HUES6 (cell line): Measurements from ENCODE around the gene MYL4.
"Not testable (repeated sequence)": the region's sequence is repeated elsewhere in the genome, so short reads cannot be mapped to it uniquely, and the experiment has no call there.

ENCODE experiments used
- H3K27ac ChIP-seq: 2 replicates; pipeline ENCODE4 v1.7.0; 2013; ENCODE audit warnings: low read depth, mild to moderate bottlenecking, low read length, inconsistent platforms
- H3K27me3 ChIP-seq: 2 replicates; pipeline ENCODE4 v1.6.1; 2013; ENCODE audit warnings: low read length; ENCODE audit not compliant: control insufficient read depth, insufficient read depth
- H3K36me3 ChIP-seq: 2 replicates; pipeline ENCODE4 v1.6.1; 2013; ENCODE audit warnings: low read length; ENCODE audit not compliant: control insufficient read depth, insufficient read depth
- H3K4me1 ChIP-seq: 2 replicates; pipeline ENCODE4 v1.6.1; 2013; ENCODE audit warnings: low read length; ENCODE audit not compliant: control insufficient read depth, insufficient read depth
- H3K4me3 ChIP-seq: 2 replicates; pipeline ENCODE4 v1.5.1; 2013; ENCODE audit warnings: low read depth, low read length
- H3K9ac ChIP-seq: one replicate; pipeline ENCODE4 v1.6.1; 2013; ENCODE audit warnings: mild to moderate bottlenecking, low read length
- H3K9me3 ChIP-seq: 2 replicates; pipeline ENCODE4 v1.6.1; 2013; ENCODE audit warnings: low read depth, low read length; ENCODE audit not compliant: control insufficient read depth, insufficient read depth

The MYL4 gene

DNA sequence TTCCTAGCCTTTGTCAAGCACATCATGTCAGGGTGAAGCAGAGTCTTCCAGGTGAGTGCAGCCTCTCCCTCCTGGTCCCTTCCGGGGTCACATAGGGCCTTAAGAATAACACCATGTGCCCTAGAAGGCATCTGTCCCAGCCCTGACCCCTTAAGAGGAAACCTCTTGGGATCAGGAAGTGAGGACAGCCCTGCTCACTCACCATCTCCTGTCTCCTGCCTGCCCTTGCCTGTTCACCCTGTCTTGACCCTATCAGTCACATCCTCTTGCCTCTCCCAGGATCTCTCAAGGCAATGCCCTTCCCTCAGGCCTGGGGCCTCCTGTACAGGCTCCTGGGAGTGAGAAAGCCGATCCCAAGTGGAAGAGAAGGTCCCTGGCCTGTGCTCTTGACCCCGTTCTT lies 13.9 kb downstream of the MYL4 start:
- peaks cover 17% of the 10 kb centered on the region for H3K4me1 ChIP-seq
- H3K4me3 ChIP-seq = no peak overlapping the region
- no peaks in the 10 kb centered on the region for H3K27me3 ChIP-seq
- no peak overlapping the region for H3K9ac ChIP-seq
- H3K9me3 ChIP-seq = peaks cover 12% of the 10 kb centered on the region
- no peak overlapping the region for H3K27ac ChIP-seq
- no peaks in the 10 kb centered on the region for H3K36me3 ChIP-seq

DNA sequence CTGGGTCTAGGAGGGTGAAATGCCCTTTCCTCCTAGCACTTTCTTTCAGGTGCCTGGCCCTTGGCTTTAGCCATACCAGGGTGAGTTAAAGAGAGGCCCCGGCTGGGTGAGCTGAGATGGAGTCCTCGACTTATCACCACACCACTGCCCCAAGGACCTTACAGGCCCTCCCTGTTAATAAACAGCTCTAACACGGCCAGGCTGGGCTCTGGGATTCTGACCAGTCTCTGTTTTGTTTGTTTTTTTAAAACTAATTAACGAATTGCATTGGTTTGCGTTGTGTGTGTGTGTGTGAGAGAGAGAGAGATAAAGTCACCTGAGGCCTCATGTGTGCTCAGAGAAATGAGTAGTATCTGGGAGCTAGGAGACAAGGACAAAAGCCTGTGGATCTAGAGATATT lies 14.3 kb downstream of the MYL4 start:
- Histone ChIP-seq H3K27me3 (no peaks in the 10 kb centered on the region), H3K9ac (no peak overlapping the region), H3K4me1 (peaks cover 17% of the 10 kb centered on the region), H3K36me3 (no peaks in the 10 kb centered on the region), H3K9me3 (peaks cover 12% of the 10 kb centered on the region), H3K4me3 (no peak overlapping the region), H3K27ac (no peak overlapping the region)

DNA sequence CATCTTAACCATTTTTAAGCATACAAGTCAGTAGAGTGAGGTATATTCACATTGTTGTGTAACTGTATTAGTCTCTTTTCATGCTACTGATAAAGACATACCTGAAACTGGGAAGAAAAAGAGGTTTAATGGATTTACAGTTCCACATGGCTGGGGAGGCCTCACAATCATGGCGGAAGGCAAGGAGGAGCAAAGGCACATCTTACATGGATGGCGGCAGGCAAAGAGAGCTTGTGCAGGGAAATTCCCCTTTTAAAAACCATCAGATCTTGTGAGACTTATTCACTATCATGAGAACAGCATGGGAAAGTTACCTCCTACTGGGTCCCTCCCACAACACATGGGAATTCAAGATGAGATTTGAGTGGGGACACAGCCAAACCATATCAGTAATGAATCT lies 14.9 kb downstream of the MYL4 start:
- H3K36me3 ChIP-seq, H3K9ac ChIP-seq, H3K27ac ChIP-seq, H3K4me3 ChIP-seq, H3K27me3 ChIP-seq: not testable (repeated sequence)
- Histone ChIP-seq H3K9me3 (peaks cover 12% of the 10 kb centered on the region), H3K4me1 (peaks cover 14% of the 10 kb centered on the region)

DNA sequence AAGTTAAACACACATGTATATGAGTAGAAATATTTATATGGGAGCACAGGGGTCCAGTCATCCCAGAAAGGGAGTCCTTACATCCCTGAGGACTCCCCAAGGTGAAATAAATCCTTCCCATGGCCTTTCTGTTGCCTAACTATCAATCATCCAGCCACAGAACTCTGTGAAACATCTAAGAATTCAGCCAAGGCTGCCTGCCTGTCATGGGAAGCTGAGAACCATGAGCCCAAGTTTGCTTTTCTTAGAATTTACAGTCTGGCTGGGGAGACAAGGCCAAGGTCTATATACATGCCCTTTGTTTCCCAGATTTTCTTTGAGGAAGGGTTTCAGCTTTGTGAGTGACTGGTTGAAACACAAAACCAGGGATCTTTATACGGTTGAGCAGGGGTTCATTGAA lies 15.8 kb downstream of the MYL4 start:
- no peak overlapping the region for H3K4me3 ChIP-seq
- no peak overlapping the region for H3K9ac ChIP-seq
- peaks cover under 1% of the 10 kb centered on the region; the same call in 1 of the 2 replicates for H3K27me3 ChIP-seq
- H3K9me3 ChIP-seq = peaks cover 12% of the 10 kb centered on the region
- H3K27ac ChIP-seq = no peak overlapping the region
- H3K4me1 ChIP-seq = peaks cover 13% of the 10 kb centered on the region
- no peaks in the 10 kb centered on the region for H3K36me3 ChIP-seq

DNA sequence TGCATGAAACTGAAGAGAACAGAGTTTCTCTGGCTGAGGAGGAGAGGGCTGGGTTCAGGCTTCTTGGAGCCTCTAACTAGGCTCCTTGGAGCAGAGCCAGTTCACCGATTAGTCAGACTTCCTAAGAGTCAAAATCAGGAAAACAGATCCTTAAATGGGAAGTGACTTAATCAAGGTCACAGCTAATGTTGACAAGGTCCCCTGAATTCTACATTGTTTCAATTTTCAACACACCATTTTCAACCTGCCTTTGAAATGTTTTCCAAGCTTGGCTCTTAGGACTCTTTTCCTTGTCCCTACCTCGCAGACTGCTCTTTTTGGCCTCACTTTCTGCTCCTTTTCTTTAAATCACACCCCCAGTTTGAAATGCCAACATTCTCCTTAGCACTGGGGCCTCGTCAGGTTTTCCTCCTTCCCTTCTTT lies 16.3 kb downstream of the MYL4 start:
- Histone ChIP-seq H3K4me3 (no peak overlapping the region), H3K9ac (no peak overlapping the region), H3K27me3 (peaks cover 5% of the 10 kb centered on the region), H3K27ac (no peak overlapping the region), H3K36me3 (no peaks in the 10 kb centered on the region), H3K4me1 (peaks cover 11% of the 10 kb centered on the region), H3K9me3 (peaks cover 12% of the 10 kb centered on the region)

DNA sequence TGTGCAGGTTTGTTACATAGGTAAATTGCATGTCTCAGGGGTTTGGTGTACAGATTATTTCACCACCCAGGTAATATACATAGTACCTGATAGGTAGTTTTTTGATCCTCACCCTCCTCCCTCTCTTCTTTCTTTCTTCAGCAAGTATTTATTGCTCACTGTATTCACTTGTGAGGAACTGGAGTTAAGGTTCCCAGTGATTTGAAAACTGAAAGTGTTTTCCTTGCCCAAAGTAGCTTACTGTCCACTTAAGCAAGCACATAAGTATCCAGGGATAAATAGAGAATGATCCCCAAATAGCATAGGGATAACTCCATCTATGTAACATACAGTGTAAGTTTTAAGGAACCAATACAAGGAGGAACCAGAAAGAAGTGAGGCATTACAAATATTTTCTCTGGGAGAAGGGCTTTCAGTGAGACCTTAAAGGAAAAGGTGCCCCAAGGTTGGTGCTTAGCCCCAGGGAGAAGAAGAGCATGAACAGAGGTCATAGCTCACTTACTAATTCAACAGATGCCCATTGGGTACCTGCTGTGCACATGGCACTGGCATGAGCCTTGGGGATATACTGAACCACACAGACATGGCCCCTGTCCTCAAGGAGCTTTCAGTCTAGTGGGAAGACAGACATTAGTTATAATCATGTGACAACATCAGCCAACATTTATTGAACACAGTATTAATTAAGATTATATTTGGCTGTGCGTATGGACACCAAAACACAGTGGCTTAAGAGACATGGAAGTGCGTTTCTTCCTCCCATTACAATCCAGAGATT lies 17.0 kb downstream of the MYL4 start:
- Histone ChIP-seq H3K9me3 (peaks cover 12% of the 10 kb centered on the region), H3K27ac (no peak overlapping the region), H3K4me1 (peaks cover 4% of the 10 kb centered on the region), H3K27me3 (peaks cover 10% of the 10 kb centered on the region), H3K4me3 (no peak overlapping the region), H3K9ac (no peak overlapping the region), H3K36me3 (no peaks in the 10 kb centered on the region)

DNA sequence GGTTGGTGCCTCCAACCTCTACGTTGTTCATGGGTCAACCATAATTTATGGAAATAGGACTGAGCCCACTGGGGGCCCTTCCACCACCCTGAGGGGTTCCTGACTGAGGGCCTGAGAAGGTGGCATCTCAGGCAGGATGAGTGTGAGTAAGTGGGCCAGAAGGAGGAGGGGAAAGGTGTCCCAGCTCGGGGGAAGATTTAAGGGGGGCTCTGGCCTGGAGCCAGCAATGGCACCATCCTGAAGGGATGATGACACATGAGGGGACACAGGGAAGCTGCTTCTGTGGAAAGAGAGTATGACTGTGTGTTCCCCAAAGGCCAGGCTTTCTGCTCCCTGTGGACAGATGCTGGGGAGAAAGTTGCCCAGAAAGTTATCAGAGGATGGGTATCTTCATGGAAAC lies 18.7 kb downstream of the MYL4 start:
- Histone ChIP-seq H3K4me3 (no peak overlapping the region), H3K9ac (no peak overlapping the region)

DNA sequence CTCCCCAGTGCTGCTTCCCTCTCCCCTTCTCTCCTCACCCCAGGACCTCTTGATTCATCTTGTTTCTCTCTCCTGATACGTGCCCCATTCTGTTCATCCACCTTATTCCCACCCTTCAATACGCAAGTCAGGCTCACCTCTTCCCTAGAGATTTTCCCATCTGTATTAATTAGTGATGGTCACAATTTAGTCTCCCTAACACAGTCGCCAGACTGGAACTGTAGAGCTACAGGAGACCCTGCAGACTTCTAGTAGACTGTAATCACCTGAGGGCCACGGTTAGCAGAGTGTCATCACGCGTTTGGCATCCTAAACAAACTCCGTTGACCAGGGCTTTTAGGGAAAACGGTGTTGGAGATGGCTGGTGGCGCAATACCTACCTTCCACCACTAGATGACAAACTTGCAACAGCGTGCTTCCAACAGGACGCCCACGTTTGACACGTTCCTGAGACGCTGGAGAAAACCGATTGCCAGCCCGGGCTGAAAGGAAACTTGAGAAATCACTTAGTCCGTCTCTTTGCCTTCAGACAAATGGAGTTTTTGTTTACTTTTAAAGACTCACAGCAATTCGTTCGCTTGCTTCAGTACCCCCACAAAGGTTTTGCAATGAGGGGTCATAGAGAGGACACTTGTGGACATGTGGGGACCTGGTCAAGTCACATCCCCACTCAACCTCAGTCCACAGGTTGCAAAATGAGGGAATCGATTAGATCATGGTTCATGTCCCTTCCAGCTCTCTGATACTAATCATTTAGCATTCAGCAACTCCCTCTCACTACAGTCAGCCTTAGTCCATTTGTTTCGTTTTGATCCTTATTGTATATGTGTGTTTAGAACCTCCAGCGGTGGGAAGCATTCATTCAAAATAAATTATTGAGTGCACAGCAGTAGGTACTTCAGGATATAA lies 20.6 kb downstream of the MYL4 start:
- no peak overlapping the region for H3K27ac ChIP-seq
- no peaks in the 10 kb centered on the region; the same call in 1 of the 2 replicates for H3K9me3 ChIP-seq
- peaks cover 14% of the 10 kb centered on the region for H3K27me3 ChIP-seq
- H3K9ac ChIP-seq = no peak overlapping the region
- no peak overlapping the region for H3K4me3 ChIP-seq
- H3K4me1 ChIP-seq = peaks cover 4% of the 10 kb centered on the region
- no peaks in the 10 kb centered on the region for H3K36me3 ChIP-seq

More for the DNA sequence above, 18.7 kb downstream of the MYL4 start:
- Histone ChIP-seq H3K9me3 (peaks cover 12% of the 10 kb centered on the region), H3K27ac (no peak overlapping the region), H3K4me1 (peaks cover 4% of the 10 kb centered on the region), H3K36me3 (no peaks in the 10 kb centered on the region), H3K27me3 (peaks cover 14% of the 10 kb centered on the region)

DNA sequence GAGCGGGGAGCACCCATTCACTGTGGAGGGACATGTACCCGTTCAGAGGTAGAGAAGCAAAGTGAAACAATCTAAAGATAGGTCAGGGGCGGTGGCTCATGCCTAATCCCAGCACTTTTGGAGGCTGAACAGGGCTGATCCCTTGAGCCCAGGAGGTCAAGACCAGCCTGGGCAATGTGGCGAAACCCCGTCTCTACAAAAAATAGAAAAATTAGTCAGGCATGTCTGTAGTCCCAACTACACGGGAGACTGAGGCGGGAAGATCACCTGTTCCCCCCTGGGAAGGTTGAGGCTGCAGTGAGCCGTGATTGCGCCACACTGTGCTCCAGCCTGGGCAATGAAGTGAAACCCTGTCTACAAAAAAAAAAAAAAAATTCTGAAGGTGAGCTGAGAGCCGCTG lies 21.7 kb downstream of the MYL4 start:
- H3K4me3 ChIP-seq = no peak overlapping the region

DNA sequence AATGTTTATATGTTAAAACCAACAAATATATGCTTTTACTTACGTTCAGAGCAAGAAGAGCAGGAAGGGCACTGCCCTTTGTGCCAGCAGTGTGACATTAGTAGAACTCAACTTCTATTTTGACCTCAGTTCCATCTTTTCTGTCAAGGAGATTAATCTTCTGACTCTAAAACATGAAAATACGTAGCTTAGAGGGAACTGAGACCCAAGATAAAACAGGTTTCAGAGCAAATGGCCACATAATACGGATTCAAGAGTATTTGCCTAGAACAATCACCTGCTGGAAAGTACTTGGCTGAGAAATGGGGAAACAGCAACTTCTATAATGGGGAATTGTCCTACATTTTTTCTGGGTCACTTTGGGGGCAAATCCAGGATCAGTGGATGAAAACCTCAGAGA lies 22.2 kb downstream of the MYL4 start:
- Histone ChIP-seq H3K27ac (no peak overlapping the region), H3K4me1 (peaks cover 4% of the 10 kb centered on the region), H3K4me3 (no peak overlapping the region), H3K9ac (no peak overlapping the region), H3K9me3 (no peaks in the 10 kb centered on the region), H3K36me3 (no peaks in the 10 kb centered on the region), H3K27me3 (peaks cover 14% of the 10 kb centered on the region)

More for the DNA sequence above, 21.7 kb downstream of the MYL4 start:
- Histone ChIP-seq H3K27ac (no peak overlapping the region), H3K36me3 (no peaks in the 10 kb centered on the region), H3K27me3 (peaks cover 14% of the 10 kb centered on the region), H3K4me1 (peaks cover 4% of the 10 kb centered on the region), H3K9me3 (no peaks in the 10 kb centered on the region), H3K9ac (no peak overlapping the region)

DNA sequence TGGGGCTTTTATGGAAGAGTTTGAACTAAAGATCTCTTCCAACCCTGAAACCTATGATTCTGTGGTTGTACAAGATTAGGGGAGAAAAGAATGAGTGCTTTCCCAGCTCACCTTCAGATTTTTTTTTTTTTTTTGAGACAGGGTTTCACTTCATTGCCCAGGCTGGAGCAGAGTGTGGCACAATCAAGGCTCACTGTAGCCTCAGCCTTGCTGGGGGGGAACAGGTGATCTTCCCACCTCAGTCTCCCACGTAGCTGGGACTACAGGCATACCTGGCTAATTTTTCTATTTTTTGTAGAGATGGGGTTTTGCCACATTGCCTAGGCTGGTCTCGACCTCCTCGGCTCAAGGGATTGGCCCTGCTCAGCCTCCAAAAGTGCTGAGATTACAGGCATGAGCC lies 22.7 kb downstream of the MYL4 start:
- H3K9me3 ChIP-seq = no peaks in the 10 kb centered on the region
- H3K27me3 ChIP-seq = peaks cover 14% of the 10 kb centered on the region
- H3K36me3 ChIP-seq = no peaks in the 10 kb centered on the region
- peaks cover 4% of the 10 kb centered on the region for H3K4me1 ChIP-seq
- H3K4me3 ChIP-seq = no peak overlapping the region
- H3K9ac ChIP-seq = no peak overlapping the region
- no peak overlapping the region for H3K27ac ChIP-seq
